Right atrium auricular region (tissue), 2 donors: Measurements from ENCODE around the gene UGT1A10. TPM values are rescaled to one million over a fixed set of nuclear protein-coding genes. Genes with fewer than 3 reads are reported as not detected.
"Not testable (repeated sequence)": the region's sequence is repeated elsewhere in the genome, so short reads cannot be mapped to it uniquely, and the experiment has no call there.

Experiments
- DNase-seq: peaks from one replicate; pipeline ENCODE4 v3.0.0-alpha.2; 2019; ENCODE audit warnings: low spot score
- H3K27ac ChIP-seq, 2 donors: fragments of 200-600 bp; sonication (generic); 1 replicate in 1 of 2; 2 replicates in 1 of 2; pipeline ENCODE4 v1.5.1; 2016 to 2019
- H3K27me3 ChIP-seq, 2 donors: fragments of 200-600 bp; sonication (generic); one replicate each; pipeline versions ENCODE4 v1.5.1 to v1.6.0; 2017 to 2019
- H3K36me3 ChIP-seq: fragments of 200-600 bp; sonication (generic); one replicate; pipeline ENCODE4 v1.5.1; 2016
- H3K4me1 ChIP-seq, 2 donors: fragments of 200-600 bp; sonication (generic); one replicate each; pipeline versions ENCODE4 v1.5.1 to v1.6.0; 2017 to 2019
- H3K4me3 ChIP-seq, 2 donors: fragments of 200-600 bp; sonication (generic); 1 replicate in 1 of 2; 2 replicates in 1 of 2; pipeline ENCODE4 v1.5.1; 2017 to 2019; ENCODE audit warnings: mild to moderate bottlenecking in 1 of 2, moderate library complexity in 1 of 2
- H3K9me3 ChIP-seq, 2 donors: fragments of 200-600 bp; sonication (generic); one replicate each; pipeline ENCODE4 v1.5.1; 2019
- total RNA-seq, 2 donors: library from RNA; depleted of rRNA; stranded (reverse); fragments of >200 nt; gene quantifications; one replicate each; pipeline ENCODE4 v1.1.0, GENCODE V29; 2016
- TF ChIP-seq, protein P1 (sequence below), 2 donors: fragments of 200-600 bp; sonication (generic); IDR thresholded peaks; one replicate each; pipeline ENCODE4 v1.5.1; 2019; ENCODE audit warnings: antibody characterized with exemption in 2 of 2

Gene UGT1A10
- total RNA-seq, 2 donors from 2014 or later: not detected

DNA sequence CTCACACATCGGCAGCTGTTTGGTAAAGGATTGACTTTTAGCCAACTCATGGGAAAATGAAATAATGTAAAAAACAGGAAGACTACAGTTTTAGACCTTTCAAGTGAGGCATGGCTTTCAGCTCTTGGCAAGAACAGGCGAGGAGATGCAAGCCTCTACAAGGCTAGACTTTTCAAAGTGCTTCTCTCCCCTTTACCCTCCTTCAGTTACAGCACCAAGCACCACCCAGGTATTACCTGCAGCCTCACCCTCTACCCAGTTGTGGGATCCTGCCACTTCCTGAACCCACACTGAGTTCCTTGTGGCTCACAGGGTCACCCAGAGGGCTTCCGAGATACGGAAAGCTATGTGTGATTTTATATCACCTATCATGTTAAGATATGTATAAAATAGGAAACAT, 14.7 kb downstream of the UGT1A10 start:
- TF ChIP-seq, protein P1, sequence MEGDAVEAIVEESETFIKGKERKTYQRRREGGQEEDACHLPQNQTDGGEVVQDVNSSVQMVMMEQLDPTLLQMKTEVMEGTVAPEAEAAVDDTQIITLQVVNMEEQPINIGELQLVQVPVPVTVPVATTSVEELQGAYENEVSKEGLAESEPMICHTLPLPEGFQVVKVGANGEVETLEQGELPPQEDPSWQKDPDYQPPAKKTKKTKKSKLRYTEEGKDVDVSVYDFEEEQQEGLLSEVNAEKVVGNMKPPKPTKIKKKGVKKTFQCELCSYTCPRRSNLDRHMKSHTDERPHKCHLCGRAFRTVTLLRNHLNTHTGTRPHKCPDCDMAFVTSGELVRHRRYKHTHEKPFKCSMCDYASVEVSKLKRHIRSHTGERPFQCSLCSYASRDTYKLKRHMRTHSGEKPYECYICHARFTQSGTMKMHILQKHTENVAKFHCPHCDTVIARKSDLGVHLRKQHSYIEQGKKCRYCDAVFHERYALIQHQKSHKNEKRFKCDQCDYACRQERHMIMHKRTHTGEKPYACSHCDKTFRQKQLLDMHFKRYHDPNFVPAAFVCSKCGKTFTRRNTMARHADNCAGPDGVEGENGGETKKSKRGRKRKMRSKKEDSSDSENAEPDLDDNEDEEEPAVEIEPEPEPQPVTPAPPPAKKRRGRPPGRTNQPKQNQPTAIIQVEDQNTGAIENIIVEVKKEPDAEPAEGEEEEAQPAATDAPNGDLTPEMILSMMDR (IDR thresholded peaks at IDR 0.05): no peak
- peaks cover 0 to 1% of the 10 kb centered on the region in 2 donors for H3K9me3 ChIP-seq
- no peaks in the 10 kb centered on the region for H3K36me3 ChIP-seq
- no peak for DNase-seq
- no peak overlapping the region for H3K27ac ChIP-seq
- no peaks in the 10 kb centered on the region for H3K27me3 ChIP-seq
- no peak overlapping the region for H3K4me3 ChIP-seq
- no peaks in the 10 kb centered on the region for H3K4me1 ChIP-seq

DNA sequence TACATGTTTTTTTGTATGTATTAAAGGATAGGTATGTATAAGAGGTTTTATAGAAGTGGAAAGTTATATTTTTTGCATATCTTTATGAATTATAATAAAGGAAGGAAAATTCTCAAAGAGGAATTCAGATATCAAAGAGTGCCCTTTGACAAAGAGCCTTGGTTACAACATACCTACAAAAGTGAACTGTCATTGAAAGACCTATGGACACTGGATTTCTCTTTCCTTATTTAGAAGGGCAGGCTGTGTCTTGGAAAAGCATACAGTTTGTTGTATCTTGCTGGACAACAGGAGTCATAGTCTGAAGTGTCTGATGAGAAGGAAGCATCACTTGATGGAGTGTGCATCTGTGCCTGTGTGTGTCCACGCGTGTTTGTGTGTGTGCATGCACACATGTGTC, 15.2 kb downstream of the UGT1A10 start:
- no peak overlapping the region for H3K4me3 ChIP-seq
- no peaks in the 10 kb centered on the region for H3K4me1 ChIP-seq
- no peak overlapping the region for H3K27ac ChIP-seq
- TF ChIP-seq, protein P1 (IDR thresholded peaks at IDR 0.05): no peak
- no peaks in the 10 kb centered on the region for H3K27me3 ChIP-seq
- H3K9me3 ChIP-seq: no peaks in the 10 kb centered on the region
- no peak for DNase-seq
- no peaks in the 10 kb centered on the region for H3K36me3 ChIP-seq

DNA sequence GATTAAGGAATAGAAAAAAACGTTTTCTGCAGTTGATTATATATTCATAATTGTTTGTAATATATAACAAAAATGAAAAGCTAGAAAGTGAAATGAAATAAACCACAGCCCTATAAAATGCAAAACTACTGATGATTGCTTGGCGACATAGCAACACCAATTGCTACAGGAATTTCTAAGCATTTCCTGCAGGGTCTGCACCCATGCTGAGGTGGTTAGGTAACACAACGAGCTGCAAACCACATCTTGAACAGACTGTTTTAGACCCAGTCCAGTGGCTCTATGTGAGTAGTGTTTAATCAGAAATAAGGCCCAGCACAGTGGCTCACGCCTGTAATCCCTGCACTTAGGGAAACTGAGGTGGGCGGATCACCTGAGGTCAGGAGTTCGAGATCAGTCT, 18.3 kb downstream of the UGT1A10 start:
- no peaks in the 10 kb centered on the region for H3K36me3 ChIP-seq
- H3K9me3 ChIP-seq: no peaks in the 10 kb centered on the region
- TF ChIP-seq, protein P1 (IDR thresholded peaks at IDR 0.05): no peak
- no peaks in the 10 kb centered on the region for H3K4me1 ChIP-seq
- no peak overlapping the region for H3K27ac ChIP-seq
- H3K27me3 ChIP-seq: no peaks in the 10 kb centered on the region
- no peak overlapping the region for H3K4me3 ChIP-seq
- DNase-seq: no peak

DNA sequence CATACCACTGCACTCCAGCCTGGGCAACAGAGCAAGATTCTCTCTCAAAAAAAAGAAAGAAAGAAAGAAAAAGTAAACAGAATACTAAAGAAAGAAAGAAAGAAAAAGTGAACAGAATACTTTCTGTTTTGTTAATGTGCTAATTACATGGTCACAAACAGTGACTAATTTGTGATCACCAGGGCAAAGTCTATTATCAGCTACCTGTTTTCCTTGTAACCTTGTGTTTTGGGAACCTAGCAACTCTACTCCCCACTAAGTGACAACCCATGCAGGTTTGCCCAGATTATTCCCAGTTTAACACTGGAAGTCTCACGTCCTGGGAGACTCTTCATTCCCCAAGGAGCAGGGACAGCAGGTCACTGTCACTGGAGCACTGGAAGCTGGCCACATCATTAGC, 18.8 kb downstream of the UGT1A10 start:
- Histone ChIP-seq H3K4me3 (no peak overlapping the region), H3K27ac (no peak overlapping the region), H3K27me3 (no peaks in the 10 kb centered on the region), H3K4me1 (no peaks in the 10 kb centered on the region), H3K9me3 (no peaks in the 10 kb centered on the region), H3K36me3 (no peaks in the 10 kb centered on the region)
- no peak for DNase-seq
- TF ChIP-seq, protein P1 (IDR thresholded peaks at IDR 0.05): no peak

DNA sequence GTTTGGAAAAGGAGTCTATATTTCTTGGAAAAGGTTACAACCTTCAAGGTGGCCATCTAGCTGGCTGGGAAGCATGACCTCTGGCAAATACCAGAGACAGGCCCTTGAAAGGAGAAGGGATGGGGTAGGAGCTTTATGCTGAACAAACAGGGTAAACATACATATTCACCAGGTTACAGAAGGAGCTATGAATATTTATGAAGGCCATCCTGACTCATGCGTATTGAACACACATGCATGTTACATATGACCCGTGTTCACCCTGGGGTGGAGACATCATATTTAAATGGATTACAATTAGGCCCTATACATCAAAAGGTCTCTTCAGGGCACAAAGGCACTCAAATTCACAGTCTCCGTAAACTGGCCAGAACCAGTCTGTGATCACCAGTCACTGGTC, 19.7 kb downstream of the UGT1A10 start:
- H3K9me3 ChIP-seq, H3K27ac ChIP-seq, H3K4me1 ChIP-seq, H3K36me3 ChIP-seq, H3K27me3 ChIP-seq, DNase-seq, H3K4me3 ChIP-seq: not testable (repeated sequence)

DNA sequence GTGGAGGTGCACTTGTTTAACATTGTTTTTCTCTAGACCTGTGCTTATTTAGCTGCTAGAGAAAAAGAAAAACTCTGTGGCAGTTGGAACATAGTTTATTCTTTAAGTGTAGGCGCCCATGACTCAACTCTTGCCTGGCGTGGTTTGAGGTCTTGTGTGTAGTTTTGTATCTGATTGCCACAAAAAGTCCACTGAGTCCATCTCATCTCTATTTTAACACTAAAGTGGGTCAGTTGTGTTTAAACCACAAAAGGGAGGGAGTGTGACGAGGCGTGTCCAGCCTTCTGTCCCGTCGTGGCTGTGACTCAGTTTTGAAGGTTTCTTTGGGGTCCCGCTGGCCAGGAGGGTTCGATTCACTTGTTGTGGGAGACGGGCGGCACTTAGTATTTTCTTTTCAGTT, 20.2 kb downstream of the UGT1A10 start:
- TF ChIP-seq, protein P1 (IDR thresholded peaks at IDR 0.05): no peak
- Histone ChIP-seq H3K4me1 (no peaks in the 10 kb centered on the region), H3K9me3 (no peaks in the 10 kb centered on the region), H3K36me3 (no peaks in the 10 kb centered on the region), H3K4me3 (no peak overlapping the region), H3K27ac (no peak overlapping the region), H3K27me3 (no peaks in the 10 kb centered on the region)
- no peak for DNase-seq
